Activated CD8-positive, alpha-beta T cell treated with anti-CD3 and anti-CD28 coated beads for 36 hours (primary cell): ENCODE results near the gene GPRC5A. TPM values are rescaled to one million over a fixed set of nuclear protein-coding genes. Genes with fewer than 3 reads are reported as not detected.
A peak's percentile ranks its signal among the peaks of the same experiment; 100 is the strongest.

ENCODE experiments used
- ATAC-seq: fragments of 200-7000 bp; cut with Tn5 transposase; one replicate; pipeline ENCODE4 v1.10.0; 2021; ENCODE audit warnings: mild to moderate bottlenecking, moderate library complexity
- CTCF ChIA-PET: fragments of 350-600 bp; sonication (Branson Sonifier 250); formaldehyde crosslinking; loops from one replicate; lab custom pipeline; 2021; ENCODE audit warnings: antibody characterized with exemption; lab: Charles Lee
- POLR2A ChIA-PET: fragments of 350-600 bp; sonication (Branson Sonifier 250); formaldehyde crosslinking; loops from one replicate; lab custom pipeline; 2021; ENCODE audit warnings: antibody characterized with exemption; lab: Charles Lee
- DNase-seq: peaks from one replicate; pipeline ENCODE4 v3.0.0-alpha.2; 2020
- H3K27ac Mint-ChIP-seq: one replicate; pipeline ENCODE4 v1.8.0; 2021; ENCODE audit warnings: mild to moderate bottlenecking, mixed read lengths
- H3K27me3 Mint-ChIP-seq: one replicate; pipeline ENCODE4 v1.8.0; 2021; ENCODE audit warnings: mixed read lengths
- H3K36me3 Mint-ChIP-seq: one replicate; pipeline ENCODE4 v1.8.0; 2021; ENCODE audit warnings: low read depth, mixed read lengths
- H3K4me1 Mint-ChIP-seq: one replicate; pipeline ENCODE4 v1.8.0; 2021; ENCODE audit warnings: low read depth, mixed read lengths
- H3K4me3 Mint-ChIP-seq: one replicate; pipeline ENCODE4 v1.8.0; 2021; ENCODE audit warnings: mild to moderate bottlenecking, moderate library complexity, mixed read lengths
- H3K9me3 Mint-ChIP-seq: one replicate; pipeline ENCODE4 v1.8.0; 2021; ENCODE audit warnings: mixed read lengths
- intact Hi-C: fragments of 100-400 bp; cut with micrococcal nuclease; formaldehyde crosslinking; loops from one replicate; pipeline ENCODE4 v1.10.0; 2022
- total RNA-seq, 2 experiments: library from RNA; stranded (reverse); gene quantifications; one replicate each; pipeline ENCODE4 v1.2.3, GENCODE V29; 2021
- TF ChIP-seq, protein P1 (sequence below): fragments of 200-600 bp; IDR thresholded peaks from one replicate; pipeline ENCODE4 v1.8.0; 2022; ENCODE audit warnings: antibody characterized with exemption, mild to moderate bottlenecking

GPRC5A gene
- total RNA-seq, 2 experiments from 2014 or later, result 0.11 TPM; not detected in 1

DNA sequence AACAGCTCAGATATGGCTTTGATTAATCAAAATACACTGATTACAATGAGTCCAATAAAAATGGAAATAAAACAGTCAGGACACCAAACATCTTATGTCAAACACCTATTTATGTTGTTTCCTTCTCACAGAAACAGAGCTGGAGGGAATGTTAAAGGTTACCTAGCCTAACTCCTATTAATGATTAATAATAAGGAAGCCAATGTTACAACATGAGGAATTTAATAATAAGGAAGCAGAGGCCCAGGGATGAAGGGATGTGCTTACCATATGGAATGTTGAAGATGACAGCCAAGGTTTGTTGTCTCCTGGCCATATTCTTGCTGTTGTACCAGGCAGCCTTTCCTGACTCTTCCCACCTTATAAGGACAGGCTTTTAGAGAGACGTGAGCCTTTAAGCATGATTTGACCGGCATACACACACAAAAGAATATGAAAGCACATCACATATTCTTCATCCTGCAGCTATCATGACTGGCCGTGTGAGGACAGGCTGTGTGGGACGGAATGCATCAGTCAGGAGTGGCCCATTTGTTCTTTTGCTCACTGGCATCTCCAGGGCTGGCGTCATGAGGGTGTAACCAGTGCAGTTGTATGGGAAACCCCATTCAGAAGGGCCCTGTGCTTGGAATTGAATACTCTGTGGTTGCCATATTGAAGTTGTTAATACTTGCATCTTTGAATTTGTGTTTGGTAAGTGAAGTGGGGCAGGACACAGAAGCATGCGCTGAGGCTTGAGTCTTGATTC, 63.7 kb downstream of the GPRC5A start:
- intact Hi-C loops, result no loop called here

DNA sequence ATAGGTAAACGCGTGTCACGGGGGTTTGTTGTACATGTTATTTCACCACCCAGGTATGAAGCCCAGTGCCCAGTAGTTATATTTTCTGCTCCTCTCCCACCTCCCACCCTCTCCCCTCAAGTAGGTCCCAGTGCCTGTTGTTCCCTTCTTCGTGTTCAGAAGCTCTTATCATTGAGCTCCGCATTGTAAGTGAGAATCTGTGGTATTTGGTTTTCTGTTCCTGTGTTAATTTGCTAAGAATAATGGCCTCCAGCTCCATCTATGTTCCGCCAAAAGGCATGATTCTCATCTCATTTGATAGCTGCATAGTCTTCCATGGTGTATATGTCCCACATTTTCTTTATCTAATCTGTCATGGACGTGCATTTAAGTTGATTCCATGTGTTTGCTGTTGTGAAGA, 67.5 kb downstream of the GPRC5A start:
- H3K9me3 Mint-ChIP-seq, result no peaks in the 10 kb centered on the region
- ChIA-PET POLR2A (no interaction called here), CTCF (interaction anchor here (1.5 kb wide), 1 partner anchor 27 kb away, joined by 3 read pairs; no protein-coding TSS in a partner anchor)
- TF ChIP-seq, protein P1, sequence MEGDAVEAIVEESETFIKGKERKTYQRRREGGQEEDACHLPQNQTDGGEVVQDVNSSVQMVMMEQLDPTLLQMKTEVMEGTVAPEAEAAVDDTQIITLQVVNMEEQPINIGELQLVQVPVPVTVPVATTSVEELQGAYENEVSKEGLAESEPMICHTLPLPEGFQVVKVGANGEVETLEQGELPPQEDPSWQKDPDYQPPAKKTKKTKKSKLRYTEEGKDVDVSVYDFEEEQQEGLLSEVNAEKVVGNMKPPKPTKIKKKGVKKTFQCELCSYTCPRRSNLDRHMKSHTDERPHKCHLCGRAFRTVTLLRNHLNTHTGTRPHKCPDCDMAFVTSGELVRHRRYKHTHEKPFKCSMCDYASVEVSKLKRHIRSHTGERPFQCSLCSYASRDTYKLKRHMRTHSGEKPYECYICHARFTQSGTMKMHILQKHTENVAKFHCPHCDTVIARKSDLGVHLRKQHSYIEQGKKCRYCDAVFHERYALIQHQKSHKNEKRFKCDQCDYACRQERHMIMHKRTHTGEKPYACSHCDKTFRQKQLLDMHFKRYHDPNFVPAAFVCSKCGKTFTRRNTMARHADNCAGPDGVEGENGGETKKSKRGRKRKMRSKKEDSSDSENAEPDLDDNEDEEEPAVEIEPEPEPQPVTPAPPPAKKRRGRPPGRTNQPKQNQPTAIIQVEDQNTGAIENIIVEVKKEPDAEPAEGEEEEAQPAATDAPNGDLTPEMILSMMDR, result no peak
- H3K4me3 Mint-ChIP-seq, result no peak overlapping the region
- intact Hi-C loops, result no loop called here
- ATAC-seq (no peak), DNase-seq (no peak)
- H3K27me3 Mint-ChIP-seq, result peaks cover 3% of the 10 kb centered on the region
- no peak overlapping the region for H3K27ac Mint-ChIP-seq
- H3K4me1 Mint-ChIP-seq, result peaks cover under 1% of the 10 kb centered on the region
- H3K36me3 Mint-ChIP-seq, result no peaks in the 10 kb centered on the region

More for the DNA sequence above, 63.7 kb downstream of the GPRC5A start:
- H3K27me3 Mint-ChIP-seq, result peaks cover 5% of the 10 kb centered on the region
- no peaks in the 10 kb centered on the region for H3K4me1 Mint-ChIP-seq
- H3K4me3 Mint-ChIP-seq, result no peak overlapping the region
- ChIA-PET CTCF (interaction anchor here (0.9 kb wide), 1 partner anchor 301 kb away, joined by 3 read pairs; no protein-coding TSS in a partner anchor), POLR2A (no interaction called here)
- TF ChIP-seq, protein P1, result no peak
- no peaks in the 10 kb centered on the region for H3K36me3 Mint-ChIP-seq
- DNase-seq (no peak), ATAC-seq (no peak)
- no peak overlapping the region for H3K27ac Mint-ChIP-seq
- H3K9me3 Mint-ChIP-seq, result no peaks in the 10 kb centered on the region

DNA sequence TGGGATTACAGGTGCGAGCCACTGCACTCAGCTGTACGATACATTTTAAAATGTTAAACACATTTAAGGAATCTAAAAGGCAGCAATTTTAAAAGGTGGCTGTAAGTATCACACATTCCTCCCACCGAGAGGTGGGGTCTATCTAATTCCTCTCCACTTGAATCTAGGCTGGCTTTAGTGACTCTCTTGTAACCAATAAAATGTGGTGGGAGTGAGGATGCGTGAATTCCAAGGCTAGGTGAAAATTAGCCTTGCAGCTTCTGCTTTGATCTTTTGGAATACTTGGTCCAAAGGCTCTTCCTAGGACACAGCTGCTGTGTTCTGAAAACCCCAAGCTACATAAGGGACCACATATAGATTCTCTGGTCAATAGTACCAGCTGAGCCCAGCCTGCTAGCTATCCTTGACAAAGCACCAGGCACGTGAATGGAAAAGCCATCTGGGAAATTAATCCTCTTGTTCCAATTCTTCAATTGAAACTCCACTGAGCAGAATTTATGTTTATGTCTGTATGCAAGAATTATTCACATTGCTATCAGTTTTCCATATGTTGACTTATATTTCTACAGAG, 69.4 kb downstream of the GPRC5A start:
- ChIA-PET CTCF (interaction anchor here (1.4 to 1.6 kb wide), 2 partner anchors 44 to 295 kb away, joined by 3 to 6 read pairs; no protein-coding TSS in a partner anchor), POLR2A (no interaction called here)
- Mint-ChIP-seq H3K4me1 (peaks cover 8% of the 10 kb centered on the region), H3K4me3 (no peak overlapping the region), H3K9me3 (no peaks in the 10 kb centered on the region), H3K36me3 (no peaks in the 10 kb centered on the region), H3K27me3 (peaks cover 3% of the 10 kb centered on the region), H3K27ac (no peak overlapping the region)
- intact Hi-C loops, result no loop called here
- TF ChIP-seq, protein P1, result no peak
- ATAC-seq (no peak), DNase-seq (no peak)

DNA sequence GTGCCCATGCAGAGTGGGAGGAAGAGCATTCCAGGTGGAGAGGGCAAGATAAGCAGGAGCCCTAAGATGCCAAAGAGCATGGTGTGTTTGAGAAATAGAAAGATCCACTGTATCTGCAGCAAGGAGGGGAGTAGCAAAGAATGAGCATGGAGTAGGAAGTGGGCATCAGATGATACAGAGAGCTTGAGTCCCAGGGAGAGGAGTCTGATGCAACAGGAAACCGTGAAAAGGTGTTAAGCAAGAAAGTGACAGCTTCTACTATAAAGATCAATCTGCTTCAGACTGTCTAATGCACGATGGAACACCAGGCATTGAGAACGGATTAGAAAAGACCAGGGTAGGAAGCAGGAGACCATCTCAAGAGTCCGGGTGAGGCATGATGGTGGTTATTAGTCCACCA, 72.9 kb downstream of the GPRC5A start:
- H3K4me1 Mint-ChIP-seq, result peaks cover 8% of the 10 kb centered on the region
- peak; percentile 24 for DNase-seq
- H3K27me3 Mint-ChIP-seq, result no peaks in the 10 kb centered on the region
- ChIA-PET POLR2A (interaction anchor here (0.7 to 1.3 kb wide), 2 partner anchors 19 to 70 kb away, joined by 3 read pairs; no protein-coding TSS in a partner anchor), CTCF (interaction anchor here (0.8 to 2.0 kb wide), 2 partner anchors 11 to 291 kb away, joined by 3 to 7 read pairs; no protein-coding TSS in a partner anchor)
- H3K9me3 Mint-ChIP-seq, result no peaks in the 10 kb centered on the region
- TF ChIP-seq, protein P1, result no peak
- peak; percentile 73 for ATAC-seq
- peak overlapping the region; percentile 30 for H3K27ac Mint-ChIP-seq
- H3K36me3 Mint-ChIP-seq, result peaks cover 2% of the 10 kb centered on the region
- intact Hi-C loops, result no loop called here
- H3K4me3 Mint-ChIP-seq, result no peak overlapping the region

GRCh38 chr12:12965836-12966235, 74.5 kb downstream of the GPRC5A start:
- TF ChIP-seq, protein P1, result no peak
- H3K27me3 Mint-ChIP-seq, result no peaks in the 10 kb centered on the region
- peaks cover 8% of the 10 kb centered on the region for H3K4me1 Mint-ChIP-seq
- intact Hi-C loops, result no loop called here
- no peak overlapping the region for H3K27ac Mint-ChIP-seq
- ChIA-PET POLR2A (no interaction called here), CTCF (no interaction called here)
- H3K9me3 Mint-ChIP-seq, result no peaks in the 10 kb centered on the region
- H3K4me3 Mint-ChIP-seq, result no peak overlapping the region
- peaks cover 2% of the 10 kb centered on the region for H3K36me3 Mint-ChIP-seq
- DNase-seq (no peak), ATAC-seq (no peak)
